Measurements from ENCODE around the gene TMEM242.

GRCh38 chr6:157291356-157291755, 32.0 kb downstream of the TMEM242 start:
- TF ChIP-seq EZH2 (IDR thresholded peaks at IDR 0.05; ENCODE audit: insufficient read depth, poor library complexity, severe bottlenecking): no peak
- TF ChIP-seq EZH2phosphoT487 (IDR thresholded peaks at IDR 0.05; ENCODE audit: insufficient read depth, low read depth): no peak
